NCI-H2029 treated with DMSO at 0.1 percent for 48 hours (cell line): Measurements from ENCODE around the gene HIRIP3.
"Not testable (repeated sequence)": the region's sequence is repeated elsewhere in the genome, so short reads cannot be mapped to it uniquely, and the experiment has no call there.

Source experiments
- DNase-seq: peaks from one replicate; lab custom pipeline; 2025; lab: John Stamatoyannopoulos, UW

The HIRIP3 gene

GRCh38 chr16:30016555-30017276 is 21.3 kb upstream of the HIRIP3 start:
- DNase-seq: no peak

DNA sequence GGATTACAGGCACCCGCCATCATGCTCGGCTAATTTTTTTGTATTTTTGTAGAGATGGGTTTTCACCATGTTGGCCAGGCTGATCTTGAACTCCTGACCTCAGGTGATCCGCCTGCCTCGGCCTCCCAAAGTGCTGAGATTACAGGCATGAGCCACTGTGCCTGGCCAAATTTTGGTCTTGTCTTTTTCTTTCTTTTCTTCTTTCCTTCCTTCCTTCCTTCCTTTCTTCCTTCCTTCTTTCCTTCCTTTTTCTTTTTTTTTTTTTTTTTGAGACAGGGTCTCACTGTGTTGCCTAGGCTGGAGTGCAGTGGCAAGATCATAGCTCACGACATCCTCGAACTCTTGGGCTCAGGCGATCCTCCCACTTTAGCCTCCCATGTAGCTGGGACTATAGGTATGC is 20.0 kb upstream of the HIRIP3 start:
- not testable (repeated sequence) for DNase-seq

DNA sequence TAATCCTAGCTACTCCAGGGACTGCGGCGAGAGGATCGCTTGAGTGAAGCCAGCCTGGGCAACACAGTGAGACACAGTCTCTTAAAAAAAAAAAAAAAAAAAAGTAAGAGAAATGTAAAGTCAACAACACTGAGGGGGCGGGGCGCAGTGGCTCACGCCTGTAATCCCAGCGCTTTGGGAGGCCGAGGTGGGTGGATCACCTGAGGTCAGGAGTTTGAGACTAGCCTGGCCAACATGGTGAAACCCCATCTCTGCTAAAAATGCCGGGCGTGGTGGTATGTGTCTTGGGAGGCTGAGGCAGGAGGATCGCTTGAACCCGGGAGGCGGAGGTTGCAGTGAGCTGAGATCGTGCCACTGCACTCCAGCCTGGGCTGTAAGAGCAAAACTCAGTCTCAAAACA is 17.2 kb upstream of the HIRIP3 start:
- DNase-seq: not testable (repeated sequence)

- DNase-seq: no peak
Observed at GRCh38 chr16:30011714-30012504, 16.5 kb upstream of the HIRIP3 start.

GRCh38 chr16:30010844-30011713 is 15.7 kb upstream of the HIRIP3 start, which contains the start of gene DOC2A:
Gene DOC2A, minus strand, starts transcription at chr16:30011027. Its CDS starts 805 bp downstream, at chr16:30010222.
- DNase-seq: no peak

- DNase-seq: no peak
Observed at GRCh38 chr16:30009990-30010843, 14.8 kb upstream of the HIRIP3 start.

DNA sequence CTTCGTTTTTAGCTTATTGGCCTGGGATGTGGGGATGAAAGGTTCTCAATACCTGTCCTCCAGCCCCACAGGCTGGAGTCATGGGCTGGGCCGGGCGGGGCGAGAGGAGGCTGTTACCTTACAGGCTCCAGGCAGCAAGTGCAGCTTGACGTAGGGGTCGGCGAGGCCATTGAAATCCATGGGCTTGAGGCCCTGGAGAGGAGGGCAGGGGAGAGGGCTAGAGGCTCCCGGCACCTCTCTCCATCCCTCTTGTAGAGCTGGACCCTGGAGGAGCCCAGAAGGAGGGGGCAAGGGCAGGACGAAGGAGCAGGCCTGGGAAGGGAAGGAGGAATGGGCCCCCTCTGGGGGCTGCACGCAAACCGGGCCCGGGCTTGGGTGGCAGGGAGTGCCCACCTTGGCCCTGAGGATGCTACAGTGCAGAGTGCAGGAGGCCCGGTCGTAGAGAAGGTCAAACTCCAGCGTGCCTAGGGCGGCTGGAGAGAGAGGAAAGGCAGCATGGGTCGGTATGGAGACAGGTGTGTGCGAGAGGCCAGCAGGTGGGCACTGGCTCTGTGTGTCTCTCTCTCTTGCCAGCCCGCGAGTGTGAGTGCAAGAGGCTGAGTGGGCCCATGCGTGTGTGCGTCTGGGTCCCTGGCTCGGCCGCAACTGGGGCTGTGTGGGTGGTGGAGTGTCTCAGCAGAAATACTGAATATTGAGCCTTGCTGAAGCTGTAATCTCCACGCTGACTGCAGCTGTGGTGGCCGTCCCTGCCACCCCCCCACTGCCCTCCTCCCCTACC is 13.9 kb upstream of the HIRIP3 start:
- DNase-seq: no peak

GRCh38 chr16:30007378-30007895 is 12.0 kb upstream of the HIRIP3 start:
- DNase-seq: no peak

- DNase-seq: no peak
Observed at GRCh38 chr16:30006659-30007377, 11.4 kb upstream of the HIRIP3 start.

- no peak for DNase-seq
Observed at GRCh38 chr16:30006095-30006473, 10.7 kb upstream of the HIRIP3 start.

DNA sequence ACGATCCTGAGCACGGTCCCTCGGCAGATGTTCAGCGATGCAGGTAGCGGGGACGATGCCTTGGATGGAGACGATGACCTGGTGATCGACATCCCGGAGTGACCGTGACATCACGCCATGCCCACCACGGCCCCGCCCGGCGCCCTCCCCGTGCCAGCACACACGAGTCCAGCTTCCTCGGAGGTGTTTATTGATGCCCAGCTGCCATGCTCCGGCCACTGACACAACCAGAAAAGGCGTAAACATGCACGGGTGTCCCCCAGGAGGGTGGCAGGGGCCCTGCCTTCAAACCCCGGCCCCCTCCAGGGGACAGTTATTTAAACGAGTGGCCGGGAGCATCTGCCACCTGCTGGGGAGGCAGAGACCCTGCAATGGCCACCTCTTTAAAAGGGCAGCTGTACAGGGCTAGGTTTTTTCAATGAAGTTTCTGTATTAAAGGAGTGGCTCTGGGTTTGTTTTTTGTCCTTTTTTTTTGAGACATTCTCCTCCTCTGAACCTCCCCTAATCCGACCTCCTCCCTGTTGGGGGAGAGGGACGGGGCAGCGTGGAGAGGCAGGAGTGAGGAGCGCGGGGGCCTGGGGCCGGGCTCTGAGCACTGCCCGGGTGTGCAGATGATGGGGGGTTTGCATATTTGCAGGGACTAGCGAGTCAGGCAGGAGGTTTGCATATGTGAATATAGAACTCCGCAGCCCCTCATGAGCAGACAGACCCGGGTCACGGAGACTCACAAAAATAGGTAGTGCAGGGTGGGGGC is 10.1 kb upstream of the HIRIP3 start:
- DNase-seq: peak; percentile 24

GRCh38 chr16:30004811-30005242 is 9.4 kb upstream of the HIRIP3 start:
- no peak for DNase-seq

DNA sequence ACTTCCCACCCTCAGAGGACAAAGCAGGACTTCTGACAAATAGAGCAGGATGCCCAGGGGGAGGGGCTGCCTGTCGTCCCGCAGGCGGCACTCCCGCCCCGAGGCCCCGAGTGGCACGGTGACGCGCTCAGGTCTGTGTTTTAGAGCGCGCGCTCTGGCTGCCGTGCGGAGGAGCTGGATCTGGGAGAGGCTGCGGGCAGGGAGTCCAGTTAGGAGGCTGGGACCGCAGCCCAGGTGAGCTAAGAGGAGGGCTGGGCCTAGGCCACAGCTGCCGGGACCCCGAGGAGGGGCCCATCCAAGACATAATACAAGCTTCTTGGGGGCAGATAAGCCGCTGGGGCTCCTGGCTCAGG is 9.0 kb upstream of the HIRIP3 start:
- peak; percentile 79 for DNase-seq

GRCh38 chr16:30003670-30004423 is 8.4 kb upstream of the HIRIP3 start:
- no peak for DNase-seq

DNA sequence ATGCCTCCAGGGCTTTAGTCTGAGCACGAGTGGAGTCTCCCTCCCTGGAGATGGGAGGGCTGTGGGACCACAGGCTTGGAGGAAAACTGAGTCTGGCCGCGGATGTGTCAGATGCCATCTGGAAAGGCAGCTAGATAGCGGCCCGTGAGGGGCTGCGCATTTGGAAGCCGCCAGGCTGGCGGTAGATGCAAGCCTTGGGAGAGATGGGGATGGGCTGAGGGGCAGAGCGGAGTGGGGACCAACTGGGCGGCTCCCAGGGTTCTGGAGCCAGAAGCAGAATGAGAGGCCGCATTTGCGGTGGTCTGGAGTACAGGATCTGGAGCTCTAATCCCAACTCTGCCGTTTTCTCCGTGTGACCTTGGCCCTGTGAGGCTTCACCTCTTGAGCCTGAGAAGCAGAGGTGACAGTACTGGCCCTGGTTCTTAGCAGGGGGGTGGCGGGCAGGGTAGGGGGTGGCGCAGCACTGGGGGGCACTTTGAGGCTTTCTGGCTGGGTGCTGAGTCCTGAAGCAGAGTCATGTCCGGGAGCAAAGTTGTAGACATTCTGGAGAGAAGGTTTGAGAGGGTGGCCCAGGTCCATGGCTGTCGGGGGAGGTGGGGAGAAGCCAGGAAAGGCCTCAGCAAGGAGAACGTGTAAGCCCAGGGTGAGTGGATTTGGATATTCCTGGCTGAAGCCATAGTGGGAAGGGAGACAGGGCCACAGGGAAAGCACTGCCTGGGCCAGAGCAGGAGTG is 7.4 kb upstream of the HIRIP3 start:
- no peak for DNase-seq

- DNase-seq: no peak
Observed at GRCh38 chr16:30000735-30001631, 5.6 kb upstream of the HIRIP3 start.

DNA sequence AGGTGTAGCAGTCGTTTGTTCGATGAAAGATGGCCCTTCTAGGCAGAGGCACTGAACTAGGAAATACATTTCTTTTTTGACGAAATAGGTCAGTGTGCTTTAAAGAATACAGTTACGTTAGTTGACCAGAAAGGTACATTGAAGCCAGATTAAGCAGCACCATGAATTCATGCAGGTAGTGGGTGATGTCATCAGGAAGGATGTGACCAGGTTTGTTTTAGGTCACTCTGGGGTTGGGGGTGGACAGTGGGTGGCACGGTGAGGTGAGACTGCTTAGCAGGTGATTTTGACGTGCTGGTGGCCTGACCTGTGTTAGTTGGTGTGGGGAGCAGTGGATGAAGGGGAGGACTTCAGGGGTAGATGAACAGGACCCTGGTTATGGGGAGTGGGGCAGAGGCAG is 4.2 kb upstream of the HIRIP3 start:
- DNase-seq: no peak
